Measurements from ENCODE around the gene OSTM1. TPM values are rescaled to one million over a fixed set of nuclear protein-coding genes. Genes with fewer than 3 reads are reported as not detected.

The OSTM1 gene
- total and polyA plus RNA-seq, 9 of the 15 experiments (the other 6 are each of a cell fraction or from before 2014, with no cell fraction given): 5.6 to 29.5 (median 16.3) TPM

DNA sequence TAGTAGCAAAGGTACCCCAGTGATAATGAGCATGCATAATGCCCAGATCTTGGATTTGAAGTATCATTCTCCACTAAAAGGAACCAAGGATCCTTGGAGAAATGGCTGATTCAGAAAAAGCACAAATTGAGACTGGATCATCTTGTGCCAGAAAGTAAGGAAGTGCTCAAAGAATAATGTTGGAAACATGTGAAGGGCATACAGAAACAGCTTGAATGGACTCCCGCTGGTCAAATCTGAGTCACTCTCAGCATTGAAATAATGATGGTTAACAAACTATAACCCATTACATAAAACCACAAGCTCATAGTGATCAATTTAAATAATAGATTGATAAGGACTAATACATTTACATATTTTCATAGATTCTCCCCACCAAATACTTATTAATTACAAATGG lies 3.6 kb upstream of the OSTM1 start:
- Histone ChIP-seq H3K27me3 (ENCODE audit: control insufficient read depth in 2 of 2, insufficient read depth in 2 of 2, low read length in 2 of 2) (peaks cover 0 to 5% of the 10 kb centered on the region in 2 experiments; a peak in 2 of 5 replicates), H3K9me1 (ENCODE audit: control insufficient read depth, insufficient read depth, low read length) (no peaks in the 10 kb centered on the region), H3K36me3 (ENCODE audit: control insufficient read depth, insufficient read depth, low read length) (no peaks in the 10 kb centered on the region), H3K4me3 (no peak overlapping the region), H3K4me1 (replicated peaks in 1 of 2; ENCODE audit: control insufficient read depth in 2 of 2, insufficient read depth in 2 of 2, low read length in 2 of 2) (peaks cover 2 to 17% of the 10 kb centered on the region in 2 experiments; a peak in 4 of 5 replicates), H3K9me3 (replicated peaks; ENCODE audit: control insufficient read depth, insufficient read depth, low read depth, low read length) (no peaks in the 10 kb centered on the region), H3K27ac (ENCODE audit: extremely low read depth, low read depth, low read length) (no peak overlapping the region), H4K20me1 (replicated peaks; ENCODE audit: control insufficient read depth, insufficient read depth, low read length) (no peaks in the 10 kb centered on the region), H3K79me2 (ENCODE audit: control insufficient read depth, insufficient read depth, low read length) (peaks cover 13% of the 10 kb centered on the region; the same call in 2 of the 3 replicates), H2AFZ (ENCODE audit: low read depth, low read length) (no peak overlapping the region), H3K4me2 (ENCODE audit: insufficient read depth, low read length) (no peak overlapping the region), H3K9ac (ENCODE audit: insufficient read depth in 1 of 2, low read depth in 2 of 2, low read length in 2 of 2) (no peak overlapping the region)
- FAIRE-seq: no peak
- DNase-seq (ENCODE audit: extremely low read depth in 1 of 4, low spot score in 3 of 4): no peak
- ATAC-seq: no peak
- WGBS (ENCODE audit: insufficient coverage, low coverage, missing lambda C conversion rate): 13% methylated on average over 1 of the region's 1 CpG
- in situ Hi-C loops (cut with MboI) (no loop called here), intact Hi-C loops (cut with micrococcal nuclease) (no loop called here)
- POLR2A ChIA-PET: no interaction called here
- CTCF ChIA-PET (ENCODE audit: low intra/inter-chr PET ratio): no interaction called here
- BruUV-seq (replicated peaks): no TSS peak
- TF ChIP-seq ZFPM2 (CRISPR knock-in tag; IDR thresholded peaks at IDR 0.05): no peak
- no peak for TF ChIP-seq SP2 (IDR thresholded peaks at IDR 0.05; ENCODE audit: extremely low read depth, low read depth, low read length, poor library complexity, severe bottlenecking)
- no peak for TF ChIP-seq JUN (IDR thresholded peaks at IDR 0.05; ENCODE audit: borderline replicate concordance, low read depth, low read length)
- no peak for TF ChIP-seq JUN (CRISPR knock-in tag; IDR thresholded peaks at IDR 0.05; ENCODE audit: borderline replicate concordance)
- TF ChIP-seq, protein P1, sequence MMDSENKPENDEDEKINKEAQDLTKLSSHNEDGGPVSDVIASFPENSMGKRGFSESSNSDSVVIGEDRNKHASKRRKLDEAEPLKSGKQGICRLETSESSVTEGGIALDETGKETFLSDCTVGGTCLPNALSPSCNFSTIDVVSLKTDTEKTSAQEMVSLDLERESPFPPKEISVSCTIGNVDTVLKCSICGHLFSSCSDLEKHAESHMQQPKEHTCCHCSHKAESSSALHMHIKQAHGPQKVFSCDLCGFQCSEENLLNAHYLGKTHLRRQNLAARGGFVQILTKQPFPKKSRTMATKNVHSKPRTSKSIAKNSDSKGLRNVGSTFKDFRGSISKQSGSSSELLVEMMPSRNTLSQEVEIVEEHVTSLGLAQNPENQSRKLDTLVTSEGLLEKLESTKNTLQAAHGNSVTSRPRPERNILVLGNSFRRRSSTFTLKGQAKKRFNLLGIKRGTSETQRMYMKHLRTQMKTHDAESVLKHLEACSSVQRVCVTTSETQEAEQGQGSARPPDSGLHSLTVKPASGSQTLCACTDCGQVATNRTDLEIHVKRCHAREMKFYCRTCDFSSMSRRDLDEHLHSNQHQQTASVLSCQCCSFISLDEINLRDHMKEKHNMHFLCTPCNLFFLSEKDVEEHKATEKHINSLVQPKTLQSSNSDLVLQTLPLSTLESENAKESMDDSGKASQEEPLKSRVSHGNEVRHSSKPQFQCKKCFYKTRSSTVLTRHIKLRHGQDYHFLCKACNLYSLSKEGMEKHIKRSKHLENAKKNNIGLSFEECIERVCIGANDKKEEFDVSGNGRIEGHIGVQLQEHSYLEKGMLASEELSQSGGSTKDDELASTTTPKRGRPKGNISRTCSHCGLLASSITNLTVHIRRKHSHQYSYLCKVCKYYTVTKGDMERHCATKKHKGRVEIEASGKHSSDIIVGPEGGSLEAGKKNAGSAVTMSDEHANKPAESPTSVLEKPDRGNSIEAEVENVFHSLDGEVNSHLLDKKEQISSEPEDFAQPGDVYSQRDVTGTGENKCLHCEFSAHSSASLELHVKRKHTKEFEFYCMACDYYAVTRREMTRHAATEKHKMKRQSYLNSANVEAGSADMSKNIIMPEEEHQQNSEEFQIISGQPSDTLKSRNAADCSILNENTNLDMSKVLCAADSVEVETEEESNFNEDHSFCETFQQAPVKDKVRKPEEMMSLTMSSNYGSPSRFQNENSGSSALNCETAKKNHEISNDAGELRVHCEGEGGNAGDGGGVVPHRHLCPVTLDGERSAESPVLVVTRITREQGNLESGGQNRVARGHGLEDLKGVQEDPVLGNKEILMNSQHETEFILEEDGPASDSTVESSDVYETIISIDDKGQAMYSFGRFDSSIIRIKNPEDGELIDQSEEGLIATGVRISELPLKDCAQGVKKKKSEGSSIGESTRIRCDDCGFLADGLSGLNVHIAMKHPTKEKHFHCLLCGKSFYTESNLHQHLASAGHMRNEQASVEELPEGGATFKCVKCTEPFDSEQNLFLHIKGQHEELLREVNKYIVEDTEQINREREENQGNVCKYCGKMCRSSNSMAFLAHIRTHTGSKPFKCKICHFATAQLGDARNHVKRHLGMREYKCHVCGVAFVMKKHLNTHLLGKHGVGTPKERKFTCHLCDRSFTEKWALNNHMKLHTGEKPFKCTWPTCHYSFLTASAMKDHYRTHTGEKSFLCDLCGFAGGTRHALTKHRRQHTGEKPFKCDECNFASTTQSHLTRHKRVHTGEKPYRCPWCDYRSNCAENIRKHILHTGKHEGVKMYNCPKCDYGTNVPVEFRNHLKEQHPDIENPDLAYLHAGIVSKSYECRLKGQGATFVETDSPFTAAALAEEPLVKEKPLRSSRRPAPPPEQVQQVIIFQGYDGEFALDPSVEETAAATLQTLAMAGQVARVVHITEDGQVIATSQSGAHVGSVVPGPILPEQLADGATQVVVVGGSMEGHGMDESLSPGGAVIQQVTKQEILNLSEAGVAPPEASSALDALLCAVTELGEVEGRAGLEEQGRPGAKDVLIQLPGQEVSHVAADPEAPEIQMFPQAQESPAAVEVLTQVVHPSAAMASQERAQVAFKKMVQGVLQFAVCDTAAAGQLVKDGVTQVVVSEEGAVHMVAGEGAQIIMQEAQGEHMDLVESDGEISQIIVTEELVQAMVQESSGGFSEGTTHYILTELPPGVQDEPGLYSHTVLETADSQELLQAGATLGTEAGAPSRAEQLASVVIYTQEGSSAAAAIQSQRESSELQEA (IDR thresholded peaks at IDR 0.05; ENCODE audit: low read depth): no peak
- no peak for TF ChIP-seq TAF1 (IDR thresholded peaks at IDR 0.05; ENCODE audit: control insufficient read depth, extremely low read depth, insufficient read depth, low read length, severe bottlenecking)
- TF ChIP-seq GATA2 (CRISPR knock-in tag; IDR thresholded peaks at IDR 0.05): no peak
- no peak for TF ChIP-seq ZNF75A (CRISPR knock-in tag; IDR thresholded peaks at IDR 0.05)
- TF ChIP-seq, protein P2, sequence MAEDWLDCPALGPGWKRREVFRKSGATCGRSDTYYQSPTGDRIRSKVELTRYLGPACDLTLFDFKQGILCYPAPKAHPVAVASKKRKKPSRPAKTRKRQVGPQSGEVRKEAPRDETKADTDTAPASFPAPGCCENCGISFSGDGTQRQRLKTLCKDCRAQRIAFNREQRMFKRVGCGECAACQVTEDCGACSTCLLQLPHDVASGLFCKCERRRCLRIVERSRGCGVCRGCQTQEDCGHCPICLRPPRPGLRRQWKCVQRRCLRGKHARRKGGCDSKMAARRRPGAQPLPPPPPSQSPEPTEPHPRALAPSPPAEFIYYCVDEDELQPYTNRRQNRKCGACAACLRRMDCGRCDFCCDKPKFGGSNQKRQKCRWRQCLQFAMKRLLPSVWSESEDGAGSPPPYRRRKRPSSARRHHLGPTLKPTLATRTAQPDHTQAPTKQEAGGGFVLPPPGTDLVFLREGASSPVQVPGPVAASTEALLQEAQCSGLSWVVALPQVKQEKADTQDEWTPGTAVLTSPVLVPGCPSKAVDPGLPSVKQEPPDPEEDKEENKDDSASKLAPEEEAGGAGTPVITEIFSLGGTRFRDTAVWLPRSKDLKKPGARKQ (CRISPR knock-in tag; IDR thresholded peaks at IDR 0.05): no peak
- no peak for TF ChIP-seq ETV1 (tag; conservative IDR thresholded peaks at IDR 0.05; ENCODE audit: low read depth)
- no peak for TF ChIP-seq HIVEP1 (CRISPR knock-in tag; IDR thresholded peaks at IDR 0.05)

Data from K562 (cell line).